IMR-90 (cell line): ENCODE measurements around the gene GINS1.

Source experiments
- BHLHE40 ChIP-seq: fragments of 150-350 bp; IDR thresholded peaks from 2 replicates; pipeline ENCODE4 v1.6.1; 2016; ENCODE audit warnings: mild to moderate bottlenecking, low read depth, low read length
- CEBPB ChIP-seq: IDR thresholded peaks from 2 replicates; pipeline ENCODE4 v1.6.1; 2012; ENCODE audit warnings: low read depth, low read length, improper control_type of control experiment
- FOS ChIP-seq: fragments of 150-350 bp; IDR thresholded peaks from 2 replicates; pipeline ENCODE4 v1.6.1; 2016; ENCODE audit warnings: low read depth, low read length
- MAFK ChIP-seq: IDR thresholded peaks from 2 replicates; pipeline ENCODE4 v1.6.1; 2012; ENCODE audit warnings: low read depth, low read length, improper control_type of control experiment
- MXI1 ChIP-seq: IDR thresholded peaks from 2 replicates; pipeline ENCODE4 v1.6.1; 2012; ENCODE audit warnings: low read depth, mild to moderate bottlenecking, low read length, moderate library complexity, borderline replicate concordance
- POLR2A ChIP-seq: IDR thresholded peaks from 2 replicates; pipeline ENCODE4 v1.6.1; 2012; ENCODE audit warnings: mild to moderate bottlenecking, low read depth, low read length
- RFX5 ChIP-seq: IDR thresholded peaks from 2 replicates; pipeline ENCODE4 v1.8.0; 2012; ENCODE audit warnings: low read depth, mild to moderate bottlenecking, low read length, moderate library complexity
- SMC3 ChIP-seq: fragments of 150-350 bp; IDR thresholded peaks from 2 replicates; pipeline ENCODE4 v1.6.1; 2016; ENCODE audit warnings: low read depth, mild to moderate bottlenecking, antibody characterized with exemption, low read length, moderate library complexity
- TF ChIP-seq, protein P1 (sequence below): conservative IDR thresholded peaks from 2 replicates; pipeline ENCODE4 v1.5.1; 2012; ENCODE audit warnings: mild to moderate bottlenecking, low read depth, low read length, improper control_type of control experiment
- TF ChIP-seq, protein P2 (sequence below): fragments of 150-350 bp; IDR thresholded peaks from 2 replicates; pipeline ENCODE4 v1.6.1; 2017; ENCODE audit warnings: mild to moderate bottlenecking, antibody characterized with exemption, low read length, low read depth
- TF ChIP-seq, protein P3 (sequence below): fragments of 150-350 bp; IDR thresholded peaks from 2 replicates; pipeline ENCODE4 v1.6.1; 2016; ENCODE audit warnings: low read depth, mild to moderate bottlenecking, low read length, moderate library complexity, borderline replicate concordance

DNA sequence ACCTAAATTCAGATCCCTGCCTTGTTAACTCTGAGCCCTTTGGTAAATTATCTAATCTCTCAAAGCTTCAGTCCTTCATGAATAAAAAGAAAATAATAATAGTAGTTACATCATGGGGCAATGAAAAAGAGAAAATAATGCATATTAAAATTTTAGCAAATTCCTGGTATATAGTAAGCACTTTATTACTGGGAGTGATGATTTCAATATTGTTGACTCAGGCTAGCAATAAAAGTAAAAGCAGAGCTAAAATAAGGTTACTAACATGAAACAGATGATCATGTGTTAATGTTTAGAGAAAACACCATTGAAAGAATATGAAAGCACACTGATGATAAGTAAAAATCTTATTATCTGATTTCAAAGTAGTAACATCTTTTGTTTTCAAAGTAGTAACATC, 13.6 kb downstream of the GINS1 start:
- TF ChIP-seq, protein P1, sequence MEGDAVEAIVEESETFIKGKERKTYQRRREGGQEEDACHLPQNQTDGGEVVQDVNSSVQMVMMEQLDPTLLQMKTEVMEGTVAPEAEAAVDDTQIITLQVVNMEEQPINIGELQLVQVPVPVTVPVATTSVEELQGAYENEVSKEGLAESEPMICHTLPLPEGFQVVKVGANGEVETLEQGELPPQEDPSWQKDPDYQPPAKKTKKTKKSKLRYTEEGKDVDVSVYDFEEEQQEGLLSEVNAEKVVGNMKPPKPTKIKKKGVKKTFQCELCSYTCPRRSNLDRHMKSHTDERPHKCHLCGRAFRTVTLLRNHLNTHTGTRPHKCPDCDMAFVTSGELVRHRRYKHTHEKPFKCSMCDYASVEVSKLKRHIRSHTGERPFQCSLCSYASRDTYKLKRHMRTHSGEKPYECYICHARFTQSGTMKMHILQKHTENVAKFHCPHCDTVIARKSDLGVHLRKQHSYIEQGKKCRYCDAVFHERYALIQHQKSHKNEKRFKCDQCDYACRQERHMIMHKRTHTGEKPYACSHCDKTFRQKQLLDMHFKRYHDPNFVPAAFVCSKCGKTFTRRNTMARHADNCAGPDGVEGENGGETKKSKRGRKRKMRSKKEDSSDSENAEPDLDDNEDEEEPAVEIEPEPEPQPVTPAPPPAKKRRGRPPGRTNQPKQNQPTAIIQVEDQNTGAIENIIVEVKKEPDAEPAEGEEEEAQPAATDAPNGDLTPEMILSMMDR, result no peak
- TF ChIP-seq, protein P2, sequence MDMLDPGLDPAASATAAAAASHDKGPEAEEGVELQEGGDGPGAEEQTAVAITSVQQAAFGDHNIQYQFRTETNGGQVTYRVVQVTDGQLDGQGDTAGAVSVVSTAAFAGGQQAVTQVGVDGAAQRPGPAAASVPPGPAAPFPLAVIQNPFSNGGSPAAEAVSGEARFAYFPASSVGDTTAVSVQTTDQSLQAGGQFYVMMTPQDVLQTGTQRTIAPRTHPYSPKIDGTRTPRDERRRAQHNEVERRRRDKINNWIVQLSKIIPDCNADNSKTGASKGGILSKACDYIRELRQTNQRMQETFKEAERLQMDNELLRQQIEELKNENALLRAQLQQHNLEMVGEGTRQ, result no peak
- TF ChIP-seq RFX5 (no peak), POLR2A (no peak), BHLHE40 (no peak), CEBPB (no peak), FOS (no peak), SMC3 (no peak), MAFK (no peak), MXI1 (no peak)
- TF ChIP-seq, protein P3, sequence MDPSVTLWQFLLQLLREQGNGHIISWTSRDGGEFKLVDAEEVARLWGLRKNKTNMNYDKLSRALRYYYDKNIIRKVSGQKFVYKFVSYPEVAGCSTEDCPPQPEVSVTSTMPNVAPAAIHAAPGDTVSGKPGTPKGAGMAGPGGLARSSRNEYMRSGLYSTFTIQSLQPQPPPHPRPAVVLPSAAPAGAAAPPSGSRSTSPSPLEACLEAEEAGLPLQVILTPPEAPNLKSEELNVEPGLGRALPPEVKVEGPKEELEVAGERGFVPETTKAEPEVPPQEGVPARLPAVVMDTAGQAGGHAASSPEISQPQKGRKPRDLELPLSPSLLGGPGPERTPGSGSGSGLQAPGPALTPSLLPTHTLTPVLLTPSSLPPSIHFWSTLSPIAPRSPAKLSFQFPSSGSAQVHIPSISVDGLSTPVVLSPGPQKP, result no peak
